GM12878 (cell line): ENCODE measurements around the gene UBE2E2. TPM values are rescaled to one million over a fixed set of nuclear protein-coding genes. Genes with fewer than 3 reads are reported as not detected.

Source experiments
- ATAC-seq: fragments of 200-7000 bp; cut with Tn5 transposase; 3 replicates; pipeline ENCODE4 v1.9.1; 2020; ENCODE audit warnings: mild to moderate bottlenecking, moderate library complexity
- BruUV-seq: library from RNA; stranded (reverse); fragments of 400-500 nt; replicated peaks from 2 replicates; lab custom pipeline; 2021; lab: Mats Ljungman, UMichigan
- CTCF ChIA-PET: fragments of 300-600 bp; sonication (Branson Sonifier 250); formaldehyde crosslinking; extraction: SDS; loops from one replicate; lab custom pipeline; 2021; ENCODE audit warnings: inconsistent platforms; lab: Yijun Ruan, JAX
- POLR2A ChIA-PET: fragments of 350-600 bp; formaldehyde crosslinking; extraction: SDS; loops from one replicate; lab custom pipeline; 2021; ENCODE audit warnings: inconsistent platforms; lab: Charles Lee
- RAD21 ChIA-PET: fragments of 300-600 bp; sonication (Branson Sonifier 250); formaldehyde crosslinking; loops from one replicate; lab custom pipeline; 2023; ENCODE audit warnings: antibody characterized with exemption; ENCODE audit not compliant: unreplicated experiment; lab: Charles Lee
- SMC1A ChIA-PET: fragments of 300-600 bp; sonication (Branson Sonifier 250); formaldehyde crosslinking; loops from one replicate; lab custom pipeline; 2023; ENCODE audit not compliant: unreplicated experiment, uncharacterized antibody; lab: Charles Lee
- DNase-seq: peaks from one replicate; pipeline ENCODE4 v3.0.0-alpha.2; 2011; ENCODE audit warnings: low read depth, low spot score
- FAIRE-seq: peaks from 3 replicates; lab custom pipeline; 2011; peaks lifted over from hg19 to GRCh38; lab: Jason Lieb, UNC
- H2AFZ ChIP-seq: 2 replicates; pipeline ENCODE4 v1.6.0; 2011; ENCODE audit warnings: low read depth, low read length, control low read depth; ENCODE audit not compliant: control insufficient read depth
- H3K27ac ChIP-seq: 2 replicates; pipeline ENCODE4 v1.5.1; 2011; ENCODE audit warnings: control low read depth; ENCODE audit not compliant: control insufficient read depth, insufficient read depth
- H3K27me3 ChIP-seq, 2 experiments: replicated peaks in 1 of 2; 2 replicates each; pipeline versions ENCODE4 v1.6.0 to v1.6.1; 2011; ENCODE audit warnings: low read length in 1 of 2; ENCODE audit not compliant: control insufficient read depth in 2 of 2, insufficient read depth in 2 of 2
- H3K36me3 ChIP-seq, 2 experiments: 2 replicates each; pipeline ENCODE4 v1.5.1; 2011; ENCODE audit warnings: low read length in 1 of 2; ENCODE audit not compliant: control insufficient read depth in 2 of 2, insufficient read depth in 2 of 2
- H3K4me1 ChIP-seq: 2 replicates; pipeline ENCODE4 v1.6.1; 2011; ENCODE audit warnings: mild to moderate bottlenecking, low read length, moderate library complexity, mixed read lengths; ENCODE audit not compliant: control insufficient read depth, insufficient read depth
- H3K4me2 ChIP-seq: 2 replicates; pipeline ENCODE4 v1.6.0; 2011; ENCODE audit warnings: control low read depth; ENCODE audit not compliant: control insufficient read depth, insufficient read depth
- H3K4me3 ChIP-seq: fragments of 200-600 bp; sonication (generic); 2 replicates; pipeline ENCODE4 v1.5.1; 2016
- H3K79me2 ChIP-seq: 2 replicates; pipeline ENCODE4 v1.6.0; 2011; ENCODE audit warnings: low read length; ENCODE audit not compliant: control insufficient read depth, insufficient read depth
- H3K9ac ChIP-seq: 2 replicates; pipeline ENCODE4 v1.8.0; 2011; ENCODE audit warnings: low read length, control low read depth, mixed read lengths; ENCODE audit not compliant: control insufficient read depth, insufficient read depth
- H3K9me3 ChIP-seq: replicated peaks from 3 replicates; pipeline ENCODE4 v1.5.1; 2011; ENCODE audit warnings: mild to moderate bottlenecking, low read length; ENCODE audit not compliant: control insufficient read depth, insufficient read depth
- H4K20me1 ChIP-seq: 2 replicates; pipeline ENCODE4 v1.6.0; 2011; ENCODE audit not compliant: control insufficient read depth, insufficient read depth
- EZH2 ChIP-seq: IDR thresholded peaks from 2 replicates; pipeline ENCODE4 v1.6.1; 2012; ENCODE audit warnings: low read depth, mild to moderate bottlenecking, control low read depth, inconsistent platforms, low read length, borderline replicate concordance; ENCODE audit not compliant: control insufficient read depth
- FOS ChIP-seq: IDR thresholded peaks from 3 replicates; pipeline ENCODE4 v1.6.1; 2011; ENCODE audit warnings: borderline replicate concordance; ENCODE audit not compliant: insufficient read length; ENCODE audit errors: extremely low read depth
- HCFC1 ChIP-seq: fragments of 150-350 bp; IDR thresholded peaks from 2 replicates; pipeline ENCODE4 v1.6.1; 2014; ENCODE audit warnings: low read length
- MYB ChIP-seq: fragments of 150-350 bp; IDR thresholded peaks from 2 replicates; pipeline ENCODE4 v1.6.1; 2014; ENCODE audit warnings: mild to moderate bottlenecking, low read depth, low read length, borderline replicate concordance
- NR2C1 ChIP-seq: fragments of 450-650 bp; IDR thresholded peaks from 2 replicates; pipeline ENCODE4 v1.6.1; 2017; ENCODE audit warnings: antibody characterized with exemption, mild to moderate bottlenecking, moderate library complexity
- PAX5 ChIP-seq: IDR thresholded peaks from 2 replicates; pipeline ENCODE4 v1.6.1; 2011; ENCODE audit warnings: low read depth, low read length, borderline replicate concordance
- POLR2AphosphoS5 ChIP-seq: IDR thresholded peaks from 2 replicates; pipeline ENCODE4 v1.6.1; 2011; ENCODE audit warnings: mild to moderate bottlenecking, low read length, inconsistent platforms
- SUPT20H ChIP-seq: IDR thresholded peaks from 2 replicates; pipeline ENCODE4 v1.6.1; 2011; ENCODE audit warnings: low read depth, mild to moderate bottlenecking, low read length, moderate library complexity, borderline replicate concordance; ENCODE audit not compliant: control insufficient read depth
- TCF12 ChIP-seq: IDR thresholded peaks from 2 replicates; pipeline ENCODE4 v1.6.1; 2011; ENCODE audit warnings: low read depth, mild to moderate bottlenecking, low read length
- ZNF207 ChIP-seq: fragments of 450-650 bp; IDR thresholded peaks from 2 replicates; pipeline ENCODE4 v1.6.1; 2014; ENCODE audit warnings: antibody characterized with exemption, mild to moderate bottlenecking, borderline replicate concordance
- ZNF274 ChIP-seq: IDR thresholded peaks from one replicate; pipeline ENCODE4 v1.8.0; 2011; ENCODE audit not compliant: insufficient read length, insufficient read depth
- in situ Hi-C: fragments of 300-500 bp; cut with MboI; formaldehyde crosslinking; loops from 9 replicates; pipeline ENCODE4 v1.14.3; 2018; ENCODE audit warnings: mixed read lengths
- intact Hi-C: fragments of 100-400 bp; cut with micrococcal nuclease; formaldehyde crosslinking; loops from one replicate; pipeline ENCODE4 v1.14.2; 2022; ENCODE audit not compliant: unreplicated experiment
- polyA plus RNA-seq, 11 experiments: library from polyadenylated mRNA; depleted of rRNA in 4 of 11; unstranded in 6 of 11; stranded (reverse) in 5 of 11; fragments of >200 nt; fragmentation: Nextera tagmentation in 4 of 11; fragmentation: Illumina TruSeq in 1 of 11; extraction: Ambion mirVana in 4 of 11; extraction: Trizol in 1 of 11; gene quantifications; 1 replicate in 1 of 11; 2 replicates in 10 of 11; pipeline versions ENCODE4 v1.2.1 to v1.2.3, GENCODE V29; 2011 to 2016; ENCODE audit warnings: inconsistent platforms in 2 of 11, missing spikeins in 2 of 11, low read depth in 1 of 11
- total RNA-seq, 4 experiments: library from RNA; depleted of rRNA in 3 of 4; stranded (reverse); fragments of >200 nt in 3 of 4; fragmentation: Illumina TruSeq in 1 of 4; extraction: Trizol in 1 of 4; gene quantifications; 2 replicates each; pipeline versions ENCODE4 v1.2.1 to v1.2.3, GENCODE V29; 2013 to 2021
- TF ChIP-seq, protein P1 (sequence below): fragments of 450-650 bp; IDR thresholded peaks from 2 replicates; pipeline ENCODE4 v1.6.1; 2016; ENCODE audit warnings: mild to moderate bottlenecking
- TF ChIP-seq, protein P2 (sequence below): IDR thresholded peaks from 2 replicates; pipeline ENCODE4 v1.6.1; 2011; ENCODE audit warnings: mild to moderate bottlenecking, low read depth, low read length, moderate library complexity; ENCODE audit not compliant: insufficient replicate concordance

UBE2E2 gene
- total and polyA plus RNA-seq, 10 of the 15 experiments (the other 5 are each of a cell fraction or from before 2014, with no cell fraction given), result 8.7 to 71.0 (median 36.4) TPM

DNA sequence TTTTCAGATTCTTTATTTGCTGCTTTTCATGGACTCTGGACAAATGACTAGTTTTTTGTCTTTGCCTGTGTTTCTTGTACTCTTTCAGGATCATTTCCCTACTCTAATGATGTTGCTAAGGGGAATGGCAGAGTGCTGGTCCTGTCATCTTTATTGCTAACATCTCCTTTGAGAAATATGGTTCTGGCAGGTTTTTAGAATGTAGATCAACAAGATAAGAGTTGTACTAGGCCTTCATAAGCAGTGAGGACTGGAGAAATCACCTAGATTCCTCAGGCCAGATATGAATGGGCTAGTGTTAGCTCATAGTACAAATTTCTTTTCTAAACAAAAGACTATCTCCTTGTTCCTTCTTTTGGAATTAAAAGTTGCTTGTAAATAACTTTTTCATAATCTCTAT is 156.0 kb downstream of the UBE2E2 start:
- Histone ChIP-seq H2AFZ (no peak overlapping the region), H3K4me3 (no peak overlapping the region), H3K27me3 (no peaks in the 10 kb centered on the region), H3K4me1 (no peaks in the 10 kb centered on the region), H3K79me2 (no peaks in the 10 kb centered on the region), H3K9ac (no peak overlapping the region), H3K27ac (no peak overlapping the region), H3K36me3 (no peaks in the 10 kb centered on the region), H3K9me3 (peaks cover 7% of the 10 kb centered on the region; the same call in 2 of the 3 replicates), H3K4me2 (no peak overlapping the region), H4K20me1 (no peaks in the 10 kb centered on the region)
- ChIA-PET RAD21 (interaction anchor here (1.1 to 1.5 kb wide), 4 partner anchors 17 to 232 kb away, joined by 3 to 4 read pairs (median 4); no protein-coding TSS in a partner anchor), CTCF (no interaction called here), POLR2A (no interaction called here), SMC1A (interaction anchor here (0.8 to 1.9 kb wide), 9 partner anchors 8 to 119 kb away, joined by 3 to 5 read pairs (median 4); no protein-coding TSS in a partner anchor)
- TF ChIP-seq NR2C1, result no peak
- no peak for TF ChIP-seq ZNF274
- TF ChIP-seq, protein P1, sequence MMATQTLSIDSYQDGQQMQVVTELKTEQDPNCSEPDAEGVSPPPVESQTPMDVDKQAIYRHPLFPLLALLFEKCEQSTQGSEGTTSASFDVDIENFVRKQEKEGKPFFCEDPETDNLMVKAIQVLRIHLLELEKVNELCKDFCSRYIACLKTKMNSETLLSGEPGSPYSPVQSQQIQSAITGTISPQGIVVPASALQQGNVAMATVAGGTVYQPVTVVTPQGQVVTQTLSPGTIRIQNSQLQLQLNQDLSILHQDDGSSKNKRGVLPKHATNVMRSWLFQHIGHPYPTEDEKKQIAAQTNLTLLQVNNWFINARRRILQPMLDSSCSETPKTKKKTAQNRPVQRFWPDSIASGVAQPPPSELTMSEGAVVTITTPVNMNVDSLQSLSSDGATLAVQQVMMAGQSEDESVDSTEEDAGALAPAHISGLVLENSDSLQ, result no peak
- TF ChIP-seq FOS, result no peak
- no peak for TF ChIP-seq TCF12
- TF ChIP-seq, protein P2, sequence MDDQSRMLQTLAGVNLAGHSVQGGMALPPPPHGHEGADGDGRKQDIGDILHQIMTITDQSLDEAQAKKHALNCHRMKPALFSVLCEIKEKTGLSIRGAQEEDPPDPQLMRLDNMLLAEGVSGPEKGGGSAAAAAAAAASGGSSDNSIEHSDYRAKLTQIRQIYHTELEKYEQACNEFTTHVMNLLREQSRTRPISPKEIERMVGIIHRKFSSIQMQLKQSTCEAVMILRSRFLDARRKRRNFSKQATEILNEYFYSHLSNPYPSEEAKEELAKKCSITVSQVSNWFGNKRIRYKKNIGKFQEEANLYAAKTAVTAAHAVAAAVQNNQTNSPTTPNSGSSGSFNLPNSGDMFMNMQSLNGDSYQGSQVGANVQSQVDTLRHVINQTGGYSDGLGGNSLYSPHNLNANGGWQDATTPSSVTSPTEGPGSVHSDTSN, result no peak
- TF ChIP-seq EZH2, result no peak
- TF ChIP-seq POLR2AphosphoS5, result no peak
- TF ChIP-seq PAX5, result no peak
- no peak for TF ChIP-seq HCFC1
- TF ChIP-seq ZNF207, result no peak
- TF ChIP-seq SUPT20H, result no peak
- no peak for TF ChIP-seq MYB
- intact Hi-C loops (no loop called here), in situ Hi-C loops (no loop called here)
- FAIRE-seq (no peak), ATAC-seq (no peak), DNase-seq (no peak)
- BruUV-seq, result no TSS peak
